ENCODE measurements around the gene NTRK3.

- TF ChIP-seq GATA2 (IDR thresholded peaks at IDR 0.05; ENCODE audit: insufficient read depth, insufficient read length, low read depth, low read length) (no peak), EZH2 (IDR thresholded peaks at IDR 0.05; ENCODE audit: borderline replicate concordance, low read depth, low read length, severe bottlenecking) (no peak), MAX (IDR thresholded peaks at IDR 0.05; ENCODE audit: insufficient read depth, insufficient read length) (no peak), CTCF (IDR thresholded peaks at IDR 0.05; ENCODE audit: extremely low read depth in 1 of 2, insufficient read depth in 1 of 2, low read depth in 1 of 2, low read length in 2 of 2) (peak; percentile 89 to 92)
These were observed 9.7 kb downstream of the NTRK3 start for GRCh38 chr15:88246666-88247446.

Data from endothelial cell of umbilical vein (primary cell).